H1 (cell line): ENCODE results near the gene SLC7A7. TPM values are rescaled to one million over a fixed set of nuclear protein-coding genes. Genes with fewer than 3 reads are reported as not detected.
A peak's percentile ranks its signal among the peaks of the same experiment; 100 is the strongest.

ENCODE experiments used
- CTCF ChIA-PET: fragments of 300-600 bp; sonication (Branson Sonifier 250); formaldehyde crosslinking; loops from one replicate; lab custom pipeline; 2021; ENCODE audit not compliant: partially characterized antibody; lab: Charles Lee
- POLR2A ChIA-PET: fragments of 300-600 bp; sonication (Branson Sonifier 250); formaldehyde crosslinking; loops from one replicate; lab custom pipeline; 2021; ENCODE audit warnings: inconsistent platforms; ENCODE audit not compliant: partially characterized antibody; lab: Charles Lee
- DNase-seq, 2 experiments: peaks; one replicate each; pipeline versions ENCODE4 v3.0.0 to v3.0.0-alpha.2; 2010 to 2022; ENCODE audit warnings: low spot score in 2 of 2, low read depth in 1 of 2, mixed read lengths in 1 of 2
- FAIRE-seq: peaks from 2 replicates; lab custom pipeline; 2011; peaks lifted over from hg19 to GRCh38; lab: Jason Lieb, UNC
- H2AFZ ChIP-seq: 2 replicates; pipeline ENCODE4 v1.8.1; 2012; ENCODE audit warnings: low read length, inconsistent platforms
- H2AK5ac ChIP-seq: 2 replicates; pipeline ENCODE4 v1.6.1; 2013; ENCODE audit warnings: low read depth, low read length
- H2BK120ac ChIP-seq: replicated peaks from 2 replicates; pipeline ENCODE3; 2013; ENCODE audit warnings: low read depth, low read length, inconsistent platforms
- H2BK12ac ChIP-seq: 2 replicates; pipeline ENCODE4 v1.6.1; 2013; ENCODE audit warnings: low read depth, low read length
- H2BK15ac ChIP-seq: 2 replicates; pipeline ENCODE4 v1.6.1; 2013; ENCODE audit warnings: low read length
- H2BK20ac ChIP-seq: 2 replicates; pipeline ENCODE4 v1.6.1; 2013; ENCODE audit warnings: low read length
- H2BK5ac ChIP-seq: 2 replicates; pipeline ENCODE4 v1.6.1; 2013; ENCODE audit warnings: low read depth, low read length
- H3K14ac ChIP-seq: 2 replicates; pipeline ENCODE4 v1.6.1; 2013; ENCODE audit warnings: inconsistent platforms; ENCODE audit not compliant: insufficient read length
- H3K18ac ChIP-seq: 2 replicates; pipeline ENCODE4 v1.6.1; 2013; ENCODE audit warnings: low read length; ENCODE audit errors: extremely low read depth
- H3K23ac ChIP-seq: 2 replicates; pipeline ENCODE4 v1.6.1; 2013; ENCODE audit warnings: inconsistent platforms; ENCODE audit not compliant: insufficient read length
- H3K23me2 ChIP-seq: 2 replicates; pipeline ENCODE4 v1.6.1; 2013; ENCODE audit warnings: low read depth, low read length
- H3K27ac ChIP-seq: 2 replicates; pipeline ENCODE4 v1.6.1; 2011; ENCODE audit warnings: low read depth, low read length, inconsistent platforms
- H3K27me3 ChIP-seq, 4 experiments: replicated peaks in 1 of 4; 1 replicate in 1 of 4; 2 replicates in 3 of 4; pipeline versions ENCODE4 v1.6.1 to v1.8.1; 2011 to 2013; ENCODE audit warnings: low read length in 3 of 4, mild to moderate bottlenecking in 3 of 4, inconsistent platforms in 2 of 4, mixed read lengths in 2 of 4, moderate library complexity in 1 of 4; ENCODE audit not compliant: control insufficient read depth in 3 of 4, insufficient read depth in 3 of 4; ENCODE audit errors: extremely low read depth in 1 of 4
- H3K36me3 ChIP-seq, 4 experiments: 2 replicates each; pipeline versions ENCODE4 v1.6.1 to v1.8.1; 2011 to 2013; ENCODE audit warnings: mild to moderate bottlenecking in 4 of 4, low read length in 3 of 4, moderate library complexity in 2 of 4, control low read depth in 1 of 4, inconsistent platforms in 1 of 4; ENCODE audit not compliant: insufficient read depth in 4 of 4, control insufficient read depth in 2 of 4
- H3K4ac ChIP-seq: replicated peaks from 2 replicates; pipeline ENCODE3; 2013; ENCODE audit warnings: low read length, low read depth, mixed read lengths, inconsistent platforms; ENCODE audit not compliant: insufficient read length
- H3K4me1 ChIP-seq, 4 experiments: replicated peaks in 1 of 4; 1 replicate in 1 of 4; 2 replicates in 3 of 4; pipeline versions ENCODE4 v1.6.1 to v1.8.1; 2011 to 2013; ENCODE audit warnings: low read length in 3 of 4, inconsistent platforms in 2 of 4, mixed read lengths in 1 of 4; ENCODE audit not compliant: insufficient read depth in 4 of 4, control insufficient read depth in 3 of 4
- H3K4me2 ChIP-seq, 2 experiments: 2 replicates each; pipeline versions ENCODE4 v1.6.1 to v1.8.1; 2011 to 2013; ENCODE audit warnings: low read depth in 2 of 2, low read length in 2 of 2, control low read depth in 1 of 2, inconsistent platforms in 1 of 2, mild to moderate bottlenecking in 1 of 2; ENCODE audit not compliant: insufficient read depth in 1 of 2
- H3K4me3 ChIP-seq, 4 experiments: fragments of 200-600, 300-600 bp in 1 of 4; sonication (generic), shearing (Covaris generic), sonication (Bioruptor Twin) in 1 of 4; 2 replicates each; pipeline versions ENCODE4 v1.5.1 to v1.8.1; 2011 to 2016; ENCODE audit warnings: low read length in 4 of 4, low read depth in 3 of 4, control low read depth in 2 of 4, inconsistent platforms in 2 of 4, mild to moderate bottlenecking in 2 of 4, mixed read lengths in 1 of 4, moderate library complexity in 1 of 4; ENCODE audit not compliant: insufficient read depth in 2 of 4; ENCODE audit errors: extremely low read depth in 1 of 4
- H3K56ac ChIP-seq: replicated peaks from 2 replicates; pipeline ENCODE3; 2013; ENCODE audit warnings: low read depth, mild to moderate bottlenecking, mixed read lengths, low read length, inconsistent platforms; ENCODE audit not compliant: insufficient read length
- H3K79me1 ChIP-seq: 2 replicates; pipeline ENCODE4 v1.6.1; 2013; ENCODE audit warnings: low read depth, low read length, control low read depth
- H3K79me2 ChIP-seq, 2 experiments: 2 replicates each; pipeline versions ENCODE4 v1.6.1 to v1.8.1; 2012 to 2013; ENCODE audit warnings: low read length in 2 of 2, mild to moderate bottlenecking in 2 of 2, inconsistent platforms in 1 of 2; ENCODE audit not compliant: insufficient read depth in 2 of 2, control insufficient read depth in 1 of 2
- H3K9ac ChIP-seq, 4 experiments: replicated peaks in 1 of 4; 1 replicate in 1 of 4; 2 replicates in 3 of 4; pipeline versions ENCODE4 v1.6.1 to v1.8.1; 2011 to 2013; ENCODE audit warnings: low read depth in 3 of 4, low read length in 3 of 4, control low read depth in 2 of 4, mild to moderate bottlenecking in 2 of 4, moderate library complexity in 2 of 4, inconsistent platforms in 1 of 4; ENCODE audit errors: extremely low read depth in 1 of 4
- H3K9me3 ChIP-seq, 2 experiments: 2 replicates each; pipeline versions ENCODE4 v1.6.1 to v1.8.1; 2012 to 2013; ENCODE audit warnings: mild to moderate bottlenecking in 2 of 2, moderate library complexity in 2 of 2, control low read depth in 1 of 2, inconsistent platforms in 1 of 2, low read depth in 1 of 2, low read length in 1 of 2, mixed read lengths in 1 of 2; ENCODE audit not compliant: insufficient read depth in 2 of 2
- H4K20me1 ChIP-seq, 2 experiments: replicated peaks in 1 of 2; 2 replicates each; pipeline versions ENCODE3 to v1.8.1; 2011 to 2013; ENCODE audit warnings: inconsistent platforms in 2 of 2, low read length in 2 of 2, mild to moderate bottlenecking in 1 of 2; ENCODE audit not compliant: insufficient read depth in 2 of 2, control insufficient read depth in 1 of 2
- H4K5ac ChIP-seq: 2 replicates; pipeline ENCODE4 v1.6.1; 2013; ENCODE audit warnings: low read length, low read depth, mixed read lengths, inconsistent platforms; ENCODE audit not compliant: insufficient read length
- H4K8ac ChIP-seq: 2 replicates; pipeline ENCODE4 v1.8.0; 2013; ENCODE audit warnings: mild to moderate bottlenecking, moderate library complexity, low read length, inconsistent platforms; ENCODE audit not compliant: insufficient read depth; ENCODE audit errors: extremely low read depth
- H4K91ac ChIP-seq: replicated peaks from 2 replicates; pipeline ENCODE3; 2013; ENCODE audit warnings: low read length, mixed read lengths, inconsistent platforms; ENCODE audit not compliant: insufficient read length
- BCL11A ChIP-seq, 2 experiments: IDR thresholded peaks; one replicate each; pipeline ENCODE4 v1.6.1; 2011; ENCODE audit warnings: low read depth in 2 of 2, low read length in 2 of 2, mild to moderate bottlenecking in 2 of 2
- CTCF ChIP-seq, 3 experiments: IDR thresholded peaks; 1 replicate in 2 of 3; 2 replicates in 1 of 3; pipeline versions ENCODE4 v1.5.1 to v1.6.1; 2011; ENCODE audit warnings: low read length in 3 of 3, mild to moderate bottlenecking in 3 of 3, inconsistent platforms in 2 of 3, low read depth in 1 of 3, moderate library complexity in 1 of 3; ENCODE audit not compliant: insufficient read depth in 1 of 3; ENCODE audit errors: control extremely low read depth in 1 of 3
- POLR2AphosphoS5 ChIP-seq: IDR thresholded peaks from 2 replicates; pipeline ENCODE4 v1.6.1; 2011; ENCODE audit warnings: low read depth, low read length
- SAP30 ChIP-seq: fragments of 300-600 bp; sonication (generic); IDR thresholded peaks from 2 replicates; pipeline ENCODE4 v1.7.1; 2012; ENCODE audit warnings: low read length, moderate library complexity, mild to moderate bottlenecking, inconsistent platforms; ENCODE audit not compliant: insufficient read depth, insufficient replicate concordance
- TBP ChIP-seq: IDR thresholded peaks from 2 replicates; pipeline ENCODE4 v1.6.1; 2011; ENCODE audit warnings: low read depth, low read length, improper control_type of control experiment
- WGBS, 2 experiments: shearing (Covaris generic) in 1 of 2; methylation state at CpG; one replicate each; pipeline versions ENCODE4 v1.1.6 to v1.1.7; 2013 to 2015; ENCODE audit warnings: low lambda C conversion rate in 2 of 2, mixed read lengths in 2 of 2, inconsistent platforms in 1 of 2, low coverage in 1 of 2, missing lambda C conversion rate in 1 of 2; ENCODE audit not compliant: insufficient replicate concordance in 2 of 2, insufficient coverage in 1 of 2, insufficient read length in 1 of 2; ENCODE audit errors: extremely low coverage in 1 of 2, missing lambda C conversion rate in 1 of 2; 5-methylcytosine and 5-hydroxymethylcytosine counted together
- polyA plus RNA-seq, 7 experiments: library from polyadenylated mRNA; depleted of rRNA in 3 of 7; stranded (reverse) in 5 of 7; unstranded in 2 of 7; fragments of >200 nt in 5 of 7; fragments of 200-250 nt in 2 of 7; gene quantifications; 1 replicate in 5 of 7; 2 replicates in 1 of 7; 4 replicates in 1 of 7; pipeline versions ENCODE4 v1.2.1 to v1.2.3, GENCODE V29; 2011 to 2013; ENCODE audit warnings: missing spikeins in 2 of 7, mixed read lengths in 2 of 7
- total RNA-seq: library from RNA; stranded (reverse); fragmentation: NEBNext Ultra II Directional; extraction: Animal tissue kit (Norgen Biotek cat#: 25700); gene quantifications from 2 replicates; pipeline ENCODE4 v1.2.1, GENCODE V29; 2021

Gene SLC7A7
- total and polyA plus RNA-seq, 2 of the 8 experiments (the other 6 are each of a cell fraction or from before 2014, with no cell fraction given): 5.8 to 14.9 TPM

DNA sequence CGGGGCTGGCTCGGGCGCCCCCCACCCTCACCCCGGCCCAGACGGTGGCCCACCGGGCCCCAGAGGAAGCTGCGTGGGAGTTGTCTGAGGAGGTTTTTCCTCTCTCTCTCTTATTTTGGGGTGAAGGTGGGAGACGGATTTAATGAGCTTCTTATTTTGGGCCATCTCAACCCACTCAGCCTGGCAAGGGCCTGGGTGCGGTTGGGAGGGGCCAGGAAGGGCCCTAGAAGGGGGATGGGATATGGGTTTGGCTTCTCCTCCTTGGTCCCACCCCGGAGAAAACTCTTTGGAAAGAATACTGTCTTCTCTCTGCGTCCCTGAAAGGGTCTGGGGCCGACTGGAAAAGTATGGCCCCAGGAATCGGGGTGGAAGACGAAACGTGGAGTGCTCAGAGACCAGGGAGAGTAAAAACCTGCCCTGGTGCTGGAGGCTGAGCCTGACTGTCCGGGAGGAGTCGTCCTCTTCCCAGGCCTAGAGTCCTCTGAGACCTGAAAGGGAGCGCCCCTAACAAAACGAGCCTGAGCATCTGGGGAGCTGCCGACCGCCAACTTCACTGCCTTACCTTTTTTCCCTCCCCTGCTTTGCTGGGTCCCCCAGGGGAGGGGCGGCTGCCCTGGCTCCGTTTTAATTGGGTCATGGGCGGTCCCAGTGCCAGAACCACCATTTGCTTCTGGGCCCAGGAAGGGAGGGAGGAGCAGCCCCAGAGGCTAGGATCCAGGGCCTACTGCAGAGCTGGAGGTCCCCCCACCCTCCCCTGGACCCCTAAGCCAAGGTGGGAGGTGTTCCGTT, 22.7 kb upstream of the SLC7A7 start:
- H2BK12ac ChIP-seq: peak overlapping the region; percentile 77; the same call in 1 of the 2 replicates
- no peaks in the 10 kb centered on the region for H4K20me1 ChIP-seq
- H2BK20ac ChIP-seq: no peak overlapping the region
- WGBS, 2 experiments: 17% methylated on average over 23 of the region's 25 CpGs; no CpG with 5 or more reads in 1 of the 2 experiments
- H3K4me2 ChIP-seq: peak overlapping the region; percentile 73 to 98
- H3K23me2 ChIP-seq: peaks cover 14% of the 10 kb centered on the region; the same call in 1 of the 2 replicates
- peak overlapping the region; percentile 61; the same call in 1 of the 2 replicates for H2BK15ac ChIP-seq
- H3K4ac ChIP-seq: peak overlapping the region; percentile 55
- H3K27me3 ChIP-seq: no peaks in the 10 kb centered on the region
- ChIA-PET CTCF (interaction anchor here (0.5 to 56.0 kb wide), 14 partner anchors 18 to 1811 kb away, joined by 3 to 1562 read pairs (median 4); partner anchors contain the start of genes LRP10, MMP14, MRPL52 and OXA1L), POLR2A (interaction anchor here (0.7 to 16.3 kb wide), 20 partner anchors 10 to 91 kb away, joined by 3 to 203 read pairs (median 4); partner anchors contain the start of genes LRP10, MRPL52, OXA1L and PRMT5)
- H2BK120ac ChIP-seq: no peak overlapping the region
- no peaks in the 10 kb centered on the region for H3K9me3 ChIP-seq
- DNase-seq (peak in 1 of 2 experiments; percentile 61), FAIRE-seq (no peak)
- H3K18ac ChIP-seq: peak overlapping the region; percentile 71
- peak overlapping the region; percentile 73 for H4K5ac ChIP-seq
- H3K56ac ChIP-seq: no peak overlapping the region
- H3K79me1 ChIP-seq: peaks cover 8% of the 10 kb centered on the region
- no peak overlapping the region for H2AFZ ChIP-seq
- peak overlapping the region; percentile 80 to 99 (median 87) for H3K4me3 ChIP-seq
- H3K23ac ChIP-seq: no peak overlapping the region
- H3K79me2 ChIP-seq: peaks cover 0 to 25% of the 10 kb centered on the region in 2 experiments; a peak in 1 of 4 replicates
- peak overlapping the region; percentile 60; the same call in 1 of the 2 replicates for H2BK5ac ChIP-seq
- H2AK5ac ChIP-seq: peak overlapping the region; percentile 82; the same call in 1 of the 2 replicates
- H3K4me1 ChIP-seq: peaks cover 8 to 17% (median 14%) of the 10 kb centered on the region in 4 experiments
- no peak overlapping the region for H3K27ac ChIP-seq
- H4K91ac ChIP-seq: peak overlapping the region; percentile 57
- TF ChIP-seq TBP (peak; percentile 47; the same call in 1 of the 2 replicates), POLR2AphosphoS5 (peak; percentile 49; the same call in 1 of the 2 replicates), SAP30 (no peak), CTCF (IDR thresholded peaks at IDR 0.05; ENCODE audit: control extremely low read depth in 1 of 3, insufficient read depth in 1 of 3, low read depth in 1 of 3, low read length in 3 of 3) (0 out of 4 replicates have a peak, but pooled peaks of 1 of the 3 experiments have one; percentile 2), BCL11A (IDR thresholded peaks at IDR 0.05; ENCODE audit: low read depth in 2 of 2, low read length in 2 of 2) (no peak)
- H4K8ac ChIP-seq: peak overlapping the region; percentile 93
- H3K36me3 ChIP-seq: peaks cover 8 to 36% (median 28%) of the 10 kb centered on the region in 4 experiments; a peak in 7 of 8 replicates
- no peak overlapping the region for H3K14ac ChIP-seq
- peak overlapping the region; percentile 76 to 92 (median 84) for H3K9ac ChIP-seq
